ENCODE results near the gene ENO4.

Gene ENO4

DNA sequence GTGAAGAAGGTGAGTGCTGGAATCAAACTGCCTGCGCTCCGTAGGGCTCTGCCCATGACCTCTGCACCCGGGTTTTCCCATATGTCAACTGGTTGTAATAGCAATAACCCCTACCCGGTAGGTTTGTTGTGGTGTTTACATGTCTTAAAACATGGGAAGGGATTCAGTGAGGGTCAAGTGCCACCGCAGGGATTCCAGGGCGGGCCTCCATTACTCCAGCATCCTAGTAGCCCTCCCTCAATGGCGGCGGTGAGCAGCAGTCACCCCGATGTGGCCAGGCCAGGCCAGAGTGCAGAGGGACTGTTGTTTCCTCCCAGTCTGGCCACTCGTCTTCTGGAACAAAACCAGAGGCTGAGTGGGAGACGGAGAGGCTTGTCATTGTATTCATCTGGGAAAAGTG, 37.6 kb upstream of the ENO4 start:
- Histone ChIP-seq H3K27me3 (ENCODE audit: insufficient read depth, low read depth, severe bottlenecking) (no peaks in the 10 kb centered on the region), H3K4me3 (ENCODE audit: low read depth, low read length) (no peak overlapping the region), H3K36me3 (no peaks in the 10 kb centered on the region), H3K27ac (no peak overlapping the region), H3K9me3 (ENCODE audit: severe bottlenecking) (no peaks in the 10 kb centered on the region)
- no peak for DNase-seq
- no peak for TF ChIP-seq CTCF (IDR thresholded peaks at IDR 0.05; ENCODE audit: low read depth, low read length)

GRCh38 chr10:116815641-116816415, 33.5 kb upstream of the ENO4 start:
- H3K27me3 ChIP-seq (ENCODE audit: insufficient read depth, low read depth, severe bottlenecking): no peaks in the 10 kb centered on the region
- no peak overlapping the region for H3K4me3 ChIP-seq (ENCODE audit: low read depth, low read length)
- H3K36me3 ChIP-seq: no peaks in the 10 kb centered on the region
- no peak overlapping the region for H3K27ac ChIP-seq
- no peaks in the 10 kb centered on the region for H3K9me3 ChIP-seq (ENCODE audit: severe bottlenecking)
- no peak for TF ChIP-seq CTCF (IDR thresholded peaks at IDR 0.05; ENCODE audit: low read depth, low read length)
- DNase-seq: no peak

DNA sequence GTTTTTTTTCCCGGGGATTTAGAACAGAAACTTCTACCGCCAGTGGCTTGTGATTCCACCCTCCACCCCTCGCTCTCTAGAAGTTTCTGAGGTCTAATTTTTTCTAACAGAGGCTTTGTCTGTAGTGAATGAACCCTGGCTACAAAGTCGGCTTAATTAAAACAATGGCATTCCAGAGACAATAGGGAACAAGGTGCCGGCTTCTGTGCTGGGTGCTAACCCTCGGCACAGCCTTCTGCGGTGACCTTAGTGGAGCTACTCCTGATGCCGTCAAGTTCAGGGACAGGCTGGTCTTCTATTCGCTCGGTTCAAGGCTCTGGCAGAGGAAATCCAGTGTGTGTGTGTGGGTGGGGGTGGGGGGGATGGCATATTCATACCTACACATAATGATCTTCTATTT, 32.1 kb upstream of the ENO4 start:
- no peak overlapping the region for H3K4me3 ChIP-seq (ENCODE audit: low read depth, low read length)
- no peak overlapping the region for H3K27ac ChIP-seq
- no peak for DNase-seq
- H3K27me3 ChIP-seq (ENCODE audit: insufficient read depth, low read depth, severe bottlenecking): no peaks in the 10 kb centered on the region
- no peak for TF ChIP-seq CTCF (IDR thresholded peaks at IDR 0.05; ENCODE audit: low read depth, low read length)
- no peaks in the 10 kb centered on the region for H3K9me3 ChIP-seq (ENCODE audit: severe bottlenecking)
- H3K36me3 ChIP-seq: no peaks in the 10 kb centered on the region

DNA sequence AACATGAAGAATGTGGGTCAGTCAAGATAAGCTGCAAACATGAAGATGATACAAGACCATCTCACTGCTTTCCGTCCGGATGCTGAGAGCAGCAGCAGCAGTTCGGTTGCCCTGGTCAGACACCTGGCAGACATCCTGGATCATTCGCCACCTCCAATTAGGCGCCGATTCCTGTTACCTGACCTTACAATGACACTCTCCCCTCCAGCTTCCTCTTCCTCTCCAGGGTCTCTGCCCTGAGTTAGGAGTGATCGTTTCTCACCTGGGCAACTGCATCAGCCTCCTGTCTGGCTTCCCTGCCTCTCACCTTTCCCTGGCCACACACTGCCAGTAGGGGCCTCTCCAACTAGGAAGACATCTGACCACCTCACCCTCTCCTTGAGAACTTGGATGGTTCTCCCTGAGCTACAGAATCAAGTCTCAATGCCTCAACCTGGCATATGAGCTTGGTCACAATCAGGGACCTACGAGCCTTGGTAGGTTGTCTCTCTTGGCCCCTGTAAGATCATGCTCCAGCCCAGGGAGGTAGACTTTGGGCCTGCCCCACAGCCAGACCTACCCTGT, 31.4 kb upstream of the ENO4 start:
- H3K36me3 ChIP-seq: no peaks in the 10 kb centered on the region
- no peak overlapping the region for H3K4me3 ChIP-seq (ENCODE audit: low read depth, low read length)
- no peak overlapping the region for H3K27ac ChIP-seq
- 0 out of 2 replicates have a peak, but pooled peaks have one; percentile 2 for TF ChIP-seq CTCF (IDR thresholded peaks at IDR 0.05; ENCODE audit: low read depth, low read length)
- H3K9me3 ChIP-seq (ENCODE audit: severe bottlenecking): no peaks in the 10 kb centered on the region
- DNase-seq: no peak
- no peaks in the 10 kb centered on the region for H3K27me3 ChIP-seq (ENCODE audit: insufficient read depth, low read depth, severe bottlenecking)

GRCh38 chr10:116819999-116820677, 29.2 kb upstream of the ENO4 start:
- Histone ChIP-seq H3K4me3 (ENCODE audit: low read depth, low read length) (no peak overlapping the region), H3K27ac (no peak overlapping the region), H3K9me3 (ENCODE audit: severe bottlenecking) (no peaks in the 10 kb centered on the region), H3K27me3 (ENCODE audit: insufficient read depth, low read depth, severe bottlenecking) (no peaks in the 10 kb centered on the region), H3K36me3 (no peaks in the 10 kb centered on the region)
- no peak for DNase-seq
- no peak for TF ChIP-seq CTCF (IDR thresholded peaks at IDR 0.05; ENCODE audit: low read depth, low read length)
